HepG2 (cell line): ENCODE data around the gene PEX3. TPM values are rescaled to one million over a fixed set of nuclear protein-coding genes. Genes with fewer than 3 reads are reported as not detected.
A peak's percentile ranks its signal among the peaks of the same experiment; 100 is the strongest.

Experiments used
- ATF1 ChIP-seq: IDR thresholded peaks from 2 replicates; pipeline ENCODE4 v1.6.1; 2016; ENCODE audit warnings: mild to moderate bottlenecking, control low read depth
- ATRX ChIP-seq: sonication (generic); formaldehyde crosslinking; IDR thresholded peaks from 2 replicates; pipeline ENCODE4 v1.4.0; 2020; ENCODE audit warnings: missing genetic modification reagents, borderline replicate concordance
- CEBPB ChIP-seq: IDR thresholded peaks from 2 replicates; pipeline ENCODE4 v1.6.1; 2011; ENCODE audit warnings: low read depth, low read length, improper control_type of control experiment, borderline replicate concordance
- GPN1 ChIP-seq: sonication (generic); formaldehyde crosslinking; IDR thresholded peaks from 2 replicates; pipeline ENCODE4 v1.5.1; 2020; ENCODE audit warnings: missing genetic modification reagents, borderline replicate concordance
- MYPOP ChIP-seq: sonication (generic); formaldehyde crosslinking; IDR thresholded peaks from 2 replicates; pipeline ENCODE4 v1.8.1; 2023; ENCODE audit warnings: mild to moderate bottlenecking, moderate library complexity, missing genetic modification reagents
- NR0B2 ChIP-seq: sonication (generic); formaldehyde crosslinking; IDR thresholded peaks from 2 replicates; pipeline ENCODE4 v1.4.0; 2020; ENCODE audit warnings: mild to moderate bottlenecking, missing genetic modification reagents
- PCBP1 ChIP-seq: fragments of 200-400 bp; formaldehyde crosslinking; IDR thresholded peaks from 2 replicates; pipeline ENCODE4 v1.6.1; 2017; ENCODE audit warnings: mild to moderate bottlenecking, low read depth, low read length, borderline replicate concordance
- PHF8 ChIP-seq: sonication (generic); formaldehyde crosslinking; IDR thresholded peaks from 2 replicates; pipeline ENCODE4 v1.5.0; 2020; ENCODE audit warnings: missing genetic modification reagents
- PRDM15 ChIP-seq: sonication (generic); formaldehyde crosslinking; IDR thresholded peaks from 2 replicates; pipeline ENCODE4 v1.4.0; 2020; ENCODE audit warnings: missing genetic modification reagents
- RBFOX2 ChIP-seq: fragments of 200-400 bp; formaldehyde crosslinking; IDR thresholded peaks from 2 replicates; pipeline ENCODE4 v1.6.1; 2017; ENCODE audit warnings: low read depth, mild to moderate bottlenecking, low read length
- RXRB ChIP-seq: IDR thresholded peaks from 2 replicates; pipeline ENCODE4 v1.6.1; 2016; ENCODE audit warnings: borderline replicate concordance, missing genetic modification reagents, missing compliant biosample characterization
- SIN3B ChIP-seq: fragments of 150-350 bp; IDR thresholded peaks from 2 replicates; pipeline ENCODE4 v1.6.1; 2014; ENCODE audit warnings: low read length
- SOX6 ChIP-seq, 2 experiments: fragments of 450-650 bp in 1 of 2; sonication (generic) in 1 of 2; formaldehyde crosslinking in 1 of 2; IDR thresholded peaks; 2 replicates each; pipeline versions ENCODE4 v1.4.0 to v1.6.1; 2017 to 2020; ENCODE audit warnings: antibody characterized with exemption in 1 of 2, mild to moderate bottlenecking in 1 of 2, missing genetic modification reagents in 1 of 2
- TMF1 ChIP-seq: sonication (generic); formaldehyde crosslinking; IDR thresholded peaks from 2 replicates; pipeline ENCODE4 v1.8.1; 2022; ENCODE audit warnings: low read depth, missing genetic modification reagents
- UBTF ChIP-seq: sonication (generic); formaldehyde crosslinking; IDR thresholded peaks from 2 replicates; pipeline ENCODE4 v1.4.0; 2020; ENCODE audit warnings: mild to moderate bottlenecking, missing genetic modification reagents
- ZBTB46 ChIP-seq: sonication (generic); formaldehyde crosslinking; IDR thresholded peaks from 2 replicates; pipeline ENCODE4 v1.4.0; 2020; ENCODE audit warnings: mild to moderate bottlenecking, missing genetic modification reagents, borderline replicate concordance
- ZKSCAN1 ChIP-seq: fragments of 150-350 bp; IDR thresholded peaks from 2 replicates; pipeline ENCODE4 v1.6.1; 2014; ENCODE audit warnings: low read length
- ZNF235 ChIP-seq: sonication (generic); formaldehyde crosslinking; IDR thresholded peaks from 2 replicates; pipeline ENCODE4 v1.8.1; 2023; ENCODE audit warnings: mild to moderate bottlenecking, missing genetic modification reagents, borderline replicate concordance
- ZNF382 ChIP-seq: sonication (generic); formaldehyde crosslinking; IDR thresholded peaks from 2 replicates; pipeline ENCODE4 v1.5.0; 2020; ENCODE audit warnings: missing genetic modification reagents, mild to moderate bottlenecking, borderline replicate concordance
- polyA plus RNA-seq, 8 experiments: library from polyadenylated mRNA; depleted of rRNA in 3 of 8; stranded (reverse) in 7 of 8; unstranded in 1 of 8; fragments of >200 nt; fragmentation: Illumina TruSeq in 4 of 8; extraction: Trizol in 4 of 8; gene quantifications; 2 replicates each; pipeline versions ENCODE4 v1.2.1 to v1.2.3, GENCODE V29; 2011 to 2016; ENCODE audit warnings: low read depth in 4 of 8, missing spikeins in 1 of 8, mixed read lengths in 1 of 8; ENCODE audit not compliant: insufficient read depth in 1 of 8
- total RNA-seq, 5 experiments: library from RNA; depleted of rRNA; stranded (reverse); fragments of >200 nt; fragmentation: Illumina TruSeq; extraction: Trizol; gene quantifications; 2 replicates each; pipeline ENCODE4 v1.2.3, GENCODE V29; 2016; ENCODE audit warnings: low read depth in 1 of 5

PEX3 gene
- total and polyA plus RNA-seq, 2 of the 13 experiments (the other 11 are each of a cell fraction or from before 2014, with no cell fraction given): 30.9 to 40.8 TPM

- peak; percentile 83; the same call in 1 of the 2 replicates for TF ChIP-seq ZBTB46 (CRISPR knock-in tag)
- no peak for TF ChIP-seq ATRX
- no peak for TF ChIP-seq SOX6 (IDR thresholded peaks at IDR 0.05)
- TF ChIP-seq SOX6 (CRISPR knock-in tag; IDR thresholded peaks at IDR 0.05): peak; percentile 69
- no peak; the same call in 1 of the 2 replicates for TF ChIP-seq TMF1
- no peak; the same call in 1 of the 2 replicates for TF ChIP-seq GPN1
- TF ChIP-seq RBFOX2: peak; percentile 99
- TF ChIP-seq ATF1: no peak
- TF ChIP-seq UBTF (CRISPR knock-in tag): peak; percentile 98
- TF ChIP-seq CEBPB: no peak
- TF ChIP-seq PCBP1: no peak
- TF ChIP-seq PRDM15 (CRISPR knock-in tag): peak; percentile 52; the same call in 1 of the 2 replicates
- TF ChIP-seq SIN3B: no peak
- no peak for TF ChIP-seq ZNF382
- no peak for TF ChIP-seq ZNF235 (CRISPR knock-in tag)
- peak; percentile 99 for TF ChIP-seq PHF8 (CRISPR knock-in tag)
- TF ChIP-seq MYPOP: peak; percentile 97
- TF ChIP-seq NR0B2 (CRISPR knock-in tag): peak; percentile 69
- TF ChIP-seq ZKSCAN1: no peak
- no peak for TF ChIP-seq RXRB (CRISPR knock-in tag)
These were observed 60.6 kb downstream of the PEX3 start, which contains the start of gene FUCA2 (continued) for GRCh38 chr6:143510991-143511891.
